IPS-NIHi7 (cell line): ENCODE data around the gene COA1.

Experiments used
- DNase-seq: peaks from one replicate; pipeline ENCODE4 v3.0.0; 2012; ENCODE audit warnings: mixed read lengths; ENCODE audit errors: extremely low spot score

The COA1 gene

DNA sequence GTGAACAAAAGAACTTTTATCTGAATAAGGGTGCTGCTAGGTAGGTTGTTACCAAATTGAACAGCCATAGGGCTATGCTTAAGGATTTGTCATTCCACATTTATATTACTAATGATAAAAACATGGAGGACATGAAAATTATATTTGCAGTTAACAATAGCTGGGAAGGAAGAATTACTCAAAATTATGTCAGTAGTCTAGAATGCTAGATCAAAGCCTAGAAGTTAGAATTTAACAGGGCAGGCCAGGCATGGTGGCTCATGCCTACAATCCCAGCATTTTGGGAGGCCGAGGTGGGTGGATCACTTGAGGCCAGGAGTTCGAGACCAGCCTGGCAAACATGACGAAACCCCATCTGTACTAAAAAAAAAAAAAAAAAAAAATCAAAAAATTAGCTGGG lies 137.0 kb downstream of the COA1 start:
- no peak for DNase-seq

DNA sequence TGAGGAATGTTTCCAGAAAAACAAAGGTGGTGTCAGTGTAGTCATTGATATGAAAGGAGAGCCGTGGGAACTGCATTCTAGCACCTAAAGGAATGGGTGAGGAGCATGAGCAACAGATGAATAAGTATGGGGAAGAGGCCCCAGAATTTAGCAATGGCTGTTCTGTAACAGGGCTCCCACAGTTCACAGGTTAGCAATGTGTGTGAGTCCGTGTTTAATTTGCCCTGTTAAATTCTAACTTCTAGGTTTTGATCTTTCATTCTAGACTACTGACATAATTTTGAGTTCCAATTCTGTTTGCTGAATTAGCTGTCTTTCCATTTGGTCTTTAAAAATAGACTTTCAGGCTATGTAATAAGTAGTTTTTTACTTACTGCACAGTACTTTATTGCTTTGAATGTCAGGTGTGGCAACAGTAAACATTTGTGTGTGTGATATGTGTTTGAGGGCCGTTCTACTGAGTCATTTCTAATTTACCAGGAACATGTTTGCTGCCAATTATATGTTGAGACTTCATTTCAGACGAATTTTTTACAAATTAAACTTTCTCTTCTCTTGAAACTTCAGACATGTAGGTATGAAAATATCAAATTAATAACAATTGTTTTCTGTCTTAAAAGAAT lies 137.7 kb downstream of the COA1 start:
- no peak for DNase-seq

DNA sequence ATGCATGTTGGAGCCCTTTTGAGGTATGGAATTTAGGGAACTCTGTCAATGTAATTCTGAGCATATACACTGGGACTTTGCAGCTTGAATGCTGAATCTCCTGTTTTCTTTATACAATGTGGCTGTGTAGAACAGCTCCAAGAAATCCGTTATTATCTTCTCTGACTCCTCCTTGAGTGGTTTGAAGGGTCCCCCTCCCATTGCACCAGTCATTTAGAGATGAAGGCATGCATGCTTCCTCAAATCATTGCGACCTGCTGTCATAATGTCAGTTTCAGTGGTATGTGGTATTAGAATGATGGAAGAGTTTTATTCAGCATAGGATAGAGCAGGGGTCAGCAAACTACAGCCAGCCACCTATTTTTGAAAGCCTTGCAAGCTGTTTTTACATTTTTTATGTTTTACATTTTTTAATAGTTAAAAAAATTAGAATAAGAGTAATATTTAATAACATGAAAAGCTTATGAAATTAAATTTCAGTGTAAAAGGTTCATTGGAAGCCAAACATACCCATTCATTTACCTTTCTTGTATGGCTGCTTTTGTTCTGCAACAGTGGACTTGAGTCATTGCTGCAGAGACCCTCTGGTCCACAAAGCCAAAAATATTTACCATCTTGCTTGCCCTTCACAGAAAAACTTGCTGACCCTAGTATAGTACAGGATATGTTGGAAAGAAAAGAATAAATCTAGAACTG lies 138.3 kb downstream of the COA1 start:
- no peak for DNase-seq

DNA sequence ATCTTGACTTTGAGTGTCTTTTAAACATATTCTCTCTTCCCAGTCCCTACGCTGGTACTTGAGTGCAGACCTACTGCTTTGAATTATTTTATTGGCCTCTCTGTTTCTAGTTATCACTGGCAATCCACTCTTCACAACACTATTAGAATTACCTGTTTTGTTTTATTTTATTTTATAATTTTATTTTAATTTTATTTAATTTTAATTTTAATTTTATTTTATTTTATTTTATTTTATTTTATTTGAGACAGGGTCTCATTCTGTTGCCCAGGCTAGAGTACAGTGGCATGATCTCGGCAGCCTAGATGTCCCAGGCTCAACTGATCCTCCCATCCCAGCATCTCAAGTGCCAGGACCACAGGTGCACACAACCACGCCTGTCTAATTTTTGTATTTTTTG lies 139.6 kb downstream of the COA1 start:
- no peak for DNase-seq
